BJ (cell line): ENCODE results near the gene RGS21. TPM values are rescaled to one million over a fixed set of nuclear protein-coding genes. Genes with fewer than 3 reads are reported as not detected.

Experiments used
- CTCF ChIA-PET: fragments of 350-600 bp; formaldehyde crosslinking; extraction: SDS; loops from one replicate; lab custom pipeline; 2021; ENCODE audit warnings: antibody characterized with exemption, inconsistent platforms; lab: Yijun Ruan, JAX
- POLR2A ChIA-PET: fragments of 300-600 bp; sonication (Branson Sonifier 250); formaldehyde crosslinking; extraction: SDS; loops from one replicate; lab custom pipeline; 2021; ENCODE audit warnings: antibody characterized with exemption; lab: Charles Lee
- DNase-seq: peaks from one replicate; pipeline ENCODE4 v3.0.0-alpha.2; 2011; ENCODE audit warnings: low read depth
- H3K27me3 ChIP-seq: 2 replicates; pipeline ENCODE4 v1.6.0; 2011; ENCODE audit warnings: low read length; ENCODE audit not compliant: control insufficient read depth, insufficient read depth
- H3K36me3 ChIP-seq: 2 replicates; pipeline ENCODE4 v1.5.1; 2011; ENCODE audit warnings: low read length; ENCODE audit not compliant: control insufficient read depth, insufficient read depth
- H3K4me3 ChIP-seq: 2 replicates; pipeline ENCODE4 v1.5.1; 2011; ENCODE audit warnings: low read depth, mild to moderate bottlenecking, control low read depth, low read length
- CTCF ChIP-seq: IDR thresholded peaks from 2 replicates; pipeline ENCODE4 v1.5.1; 2011; ENCODE audit warnings: low read depth, mild to moderate bottlenecking, control low read depth, inconsistent platforms, low read length, moderate library complexity; ENCODE audit not compliant: insufficient read depth
- polyA plus RNA-seq: library from polyadenylated mRNA; depleted of rRNA; stranded (reverse); fragments of >200 nt; gene quantifications from 2 replicates; pipeline ENCODE4 v1.2.3, GENCODE V29; 2011

RGS21 gene
- polyA plus RNA-seq, 1 experiment: not detected

- DNase-seq: no peak
- Histone ChIP-seq H3K4me3 (no peak overlapping the region), H3K27me3 (no peaks in the 10 kb centered on the region), H3K36me3 (no peaks in the 10 kb centered on the region)
- ChIA-PET POLR2A (no interaction called here), CTCF (no interaction called here)
- TF ChIP-seq CTCF: no peak
These were observed 41.1 kb downstream of the RGS21 start for GRCh38 chr1:192357924-192358323.

- Histone ChIP-seq H3K27me3 (no peaks in the 10 kb centered on the region), H3K4me3 (no peak overlapping the region), H3K36me3 (no peaks in the 10 kb centered on the region)
- no peak for DNase-seq
- ChIA-PET POLR2A (no interaction called here), CTCF (no interaction called here)
- no peak for TF ChIP-seq CTCF
These were observed 41.6 kb downstream of the RGS21 start for GRCh38 chr1:192358402-192358801.

GRCh38 chr1:192358822-192359221, 42.0 kb downstream of the RGS21 start:
- no peak for TF ChIP-seq CTCF
- ChIA-PET POLR2A (no interaction called here), CTCF (no interaction called here)

GRCh38 chr1:192363177-192363576, 46.4 kb downstream of the RGS21 start:
- Histone ChIP-seq H3K27me3 (no peaks in the 10 kb centered on the region), H3K4me3 (no peak overlapping the region), H3K36me3 (no peaks in the 10 kb centered on the region)
- TF ChIP-seq CTCF: no peak
- ChIA-PET CTCF (no interaction called here), POLR2A (no interaction called here)
- no peak for DNase-seq

More at GRCh38 chr1:192358822-192359221, 42.0 kb downstream of the RGS21 start:
- H3K4me3 ChIP-seq: no peak overlapping the region
- DNase-seq: no peak
- no peaks in the 10 kb centered on the region for H3K36me3 ChIP-seq
- H3K27me3 ChIP-seq: no peaks in the 10 kb centered on the region

GRCh38 chr1:192367436-192367835, 50.6 kb downstream of the RGS21 start:
- ChIA-PET POLR2A (no interaction called here), CTCF (no interaction called here)
- no peak for DNase-seq
- H3K36me3 ChIP-seq: no peaks in the 10 kb centered on the region
- TF ChIP-seq CTCF: no peak
- no peaks in the 10 kb centered on the region for H3K27me3 ChIP-seq
- no peak overlapping the region for H3K4me3 ChIP-seq
